Smooth muscle cell of the brain vasculature (primary cell): Measurements from ENCODE around the gene BCAP31.
"Not testable (repeated sequence)": the region's sequence is repeated elsewhere in the genome, so short reads cannot be mapped to it uniquely, and the experiment has no call there.

Source experiments
- DNase-seq: peaks from one replicate; pipeline ENCODE4 v3.0.0-alpha.2; 2012; ENCODE audit warnings: low read depth, low spot score

The BCAP31 gene

DNA sequence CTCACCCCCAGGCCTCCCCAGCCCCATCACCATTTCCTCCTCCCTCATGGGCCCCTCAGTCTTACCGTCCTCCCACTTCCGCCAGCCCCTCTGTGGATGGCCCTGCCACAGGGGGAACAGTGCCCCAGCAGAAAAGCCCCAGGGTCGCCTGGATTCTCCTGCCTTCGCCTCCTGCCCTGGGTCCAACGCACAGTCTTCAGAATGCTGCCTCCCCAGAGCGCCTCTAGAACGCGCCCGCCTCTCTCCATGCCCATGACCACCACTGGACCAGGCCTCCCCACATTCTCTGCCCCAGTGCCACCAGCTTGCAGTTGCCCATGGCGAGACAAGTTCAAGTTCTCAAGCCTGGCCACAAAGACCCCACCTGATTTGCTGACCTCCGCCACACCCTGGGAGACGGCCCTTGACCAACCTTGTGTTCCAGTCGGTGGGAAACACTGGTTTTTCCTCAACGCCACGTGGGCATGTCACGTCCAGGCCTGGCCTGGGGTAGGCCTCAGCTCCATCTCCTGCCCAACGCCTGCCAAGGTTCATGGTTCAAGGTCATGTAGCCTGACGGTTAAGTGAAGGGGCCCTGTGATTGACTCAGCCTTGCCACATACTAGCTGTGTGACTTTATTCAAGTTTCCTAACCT is 39.2 kb upstream of the BCAP31 start:
- DNase-seq, result no peak

DNA sequence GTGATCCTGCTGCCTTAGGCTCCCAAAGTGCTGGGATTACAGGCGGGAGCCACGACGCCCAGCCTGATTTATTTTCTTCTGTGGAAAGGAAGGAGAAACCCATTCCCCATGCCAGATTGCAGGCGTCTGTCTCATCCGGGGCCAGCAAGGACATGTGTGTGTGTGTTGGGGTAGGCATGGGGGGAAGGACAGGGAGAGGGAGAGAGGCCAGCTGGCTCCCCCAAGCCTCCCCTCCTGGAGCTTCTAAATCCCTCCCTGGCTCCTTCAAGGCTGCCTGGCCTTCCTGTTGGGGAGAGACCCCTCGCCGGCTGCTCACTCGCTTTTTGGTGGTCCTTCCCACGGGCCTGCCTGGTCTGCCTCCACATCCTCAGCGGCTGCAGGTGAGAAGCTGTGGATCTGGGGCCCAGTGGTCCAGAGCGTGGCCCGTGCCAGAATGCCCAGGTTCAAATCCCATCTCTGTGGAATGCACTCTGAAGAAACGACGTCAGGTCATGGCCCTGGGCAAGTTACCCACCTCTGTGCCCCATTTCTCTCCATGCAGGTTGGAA is 38.5 kb upstream of the BCAP31 start:
- DNase-seq, result no peak

DNA sequence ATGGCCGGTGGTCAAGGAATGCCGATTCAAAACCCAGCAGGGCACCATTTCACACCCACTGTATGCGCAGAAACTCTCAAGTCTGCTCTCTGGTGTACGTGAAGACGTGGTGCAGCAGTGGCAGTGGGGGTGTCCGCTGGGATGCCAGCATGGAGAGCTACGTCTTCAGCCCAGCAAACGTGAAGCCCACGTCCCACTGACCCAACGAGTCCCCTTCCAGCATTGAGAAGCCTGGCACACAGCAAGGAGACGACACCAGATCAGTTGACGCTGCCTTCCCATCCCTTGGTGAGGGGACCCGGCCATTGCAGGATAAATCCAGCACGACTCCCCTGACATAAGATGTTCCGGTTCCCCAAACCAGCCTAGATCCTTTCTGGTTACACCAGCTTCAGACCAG is 37.7 kb upstream of the BCAP31 start:
- DNase-seq, result no peak

DNA sequence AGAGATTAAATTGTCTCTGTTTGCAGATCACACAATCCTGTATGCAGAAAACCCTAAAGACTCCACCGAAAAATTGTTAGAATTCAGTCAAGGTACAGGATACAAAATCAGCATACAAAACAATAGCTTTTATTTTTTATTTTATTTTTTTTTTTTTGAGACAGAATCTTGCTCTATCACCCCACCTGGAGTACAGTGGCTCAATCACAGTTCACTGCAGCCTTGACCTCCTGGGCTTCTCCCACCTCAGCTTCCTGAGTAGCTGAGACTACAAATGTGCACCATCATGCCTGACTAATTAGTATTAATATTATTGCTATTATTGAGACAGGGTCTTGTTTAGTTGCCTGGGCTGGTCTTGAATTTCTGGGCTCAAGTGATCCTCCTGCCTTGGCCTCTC is 30.9 kb upstream of the BCAP31 start:
- DNase-seq, result no peak

DNA sequence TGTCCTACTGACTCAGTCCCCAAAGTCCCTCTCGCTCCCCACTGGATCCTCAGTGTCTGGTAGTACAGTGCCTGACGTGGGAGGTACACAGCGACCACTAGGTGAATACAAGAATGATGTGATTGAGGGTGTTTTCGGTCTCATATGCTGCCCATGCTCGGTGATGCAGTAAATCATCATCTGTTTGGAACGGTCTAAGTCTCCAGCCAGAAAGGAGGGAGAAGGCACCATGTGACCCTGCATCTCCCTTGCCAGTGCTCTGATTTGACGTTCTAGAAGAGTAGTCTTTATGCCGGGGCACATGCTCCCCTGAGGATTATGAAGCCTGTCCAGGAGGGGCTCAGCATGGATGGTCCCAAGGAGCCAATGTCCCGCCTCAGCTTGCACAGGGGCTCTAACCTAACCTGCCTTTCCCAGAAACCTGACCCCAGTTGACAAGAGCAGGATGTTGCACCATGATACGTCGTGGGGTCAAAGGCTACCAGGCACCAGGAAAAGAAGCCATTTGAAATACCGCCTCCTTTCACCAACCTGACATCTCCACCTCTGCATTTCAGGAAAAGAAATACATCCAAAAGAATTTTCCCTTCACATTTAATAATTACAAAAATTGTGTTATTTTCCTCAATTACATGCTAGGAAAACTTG is 26.1 kb upstream of the BCAP31 start:
- DNase-seq, result no peak

DNA sequence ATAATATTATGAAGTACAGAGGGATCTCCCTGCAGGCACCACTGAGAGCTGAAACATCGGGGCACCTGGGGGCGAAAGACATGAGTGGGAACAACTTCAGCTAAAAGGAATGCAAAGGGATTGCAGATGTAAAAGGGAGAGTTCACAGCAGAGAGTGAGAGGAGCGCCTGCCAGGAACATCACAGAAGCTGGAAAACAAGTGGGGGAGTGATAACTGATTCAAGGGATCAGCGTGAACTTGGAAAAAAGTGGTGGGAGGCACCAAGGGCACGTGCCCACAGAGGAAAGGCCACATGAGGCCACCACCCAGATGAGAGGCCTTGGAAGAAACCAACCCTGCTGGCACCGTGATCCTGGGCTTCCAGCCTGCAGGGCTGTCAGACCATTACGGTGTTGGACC is 24.8 kb upstream of the BCAP31 start:
- DNase-seq, result not testable (repeated sequence)

DNA sequence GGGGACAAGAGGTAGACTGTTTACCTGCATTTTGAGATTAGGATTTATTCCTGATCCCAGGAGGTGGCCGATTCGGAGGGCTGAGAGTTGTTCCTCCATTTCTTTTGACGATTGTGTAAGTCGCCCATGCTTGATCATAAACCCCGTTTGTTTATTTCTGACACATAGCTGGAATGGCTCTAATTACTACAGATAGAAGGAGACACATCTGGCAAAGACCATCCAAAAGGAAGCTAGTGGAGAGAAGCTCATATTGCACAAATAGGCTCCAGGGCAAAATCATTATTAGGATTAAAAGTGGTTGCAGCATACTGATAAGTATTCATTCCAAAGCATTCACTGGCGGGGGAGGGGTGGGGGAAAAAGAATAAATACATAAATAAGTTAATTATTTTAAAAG is 22.8 kb upstream of the BCAP31 start:
- not testable (repeated sequence) for DNase-seq

DNA sequence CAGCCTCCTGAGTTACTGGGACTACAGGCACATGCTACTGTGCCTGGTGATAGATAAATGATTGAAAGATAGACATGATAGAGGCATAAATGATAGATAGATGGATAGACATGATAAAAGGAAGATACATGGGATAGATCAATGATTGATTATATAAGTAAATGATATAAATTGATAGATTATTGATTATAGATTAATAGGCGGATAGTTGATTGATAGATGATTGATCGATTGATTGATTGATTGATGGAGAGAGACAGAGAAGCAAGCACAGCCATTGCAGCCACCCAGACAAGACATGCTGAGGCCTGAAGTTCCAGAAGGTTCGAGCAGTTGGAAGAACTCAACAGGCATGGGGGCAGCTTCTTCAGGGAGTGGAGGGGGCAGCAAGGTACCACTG is 22.2 kb upstream of the BCAP31 start:
- DNase-seq, result no peak

DNA sequence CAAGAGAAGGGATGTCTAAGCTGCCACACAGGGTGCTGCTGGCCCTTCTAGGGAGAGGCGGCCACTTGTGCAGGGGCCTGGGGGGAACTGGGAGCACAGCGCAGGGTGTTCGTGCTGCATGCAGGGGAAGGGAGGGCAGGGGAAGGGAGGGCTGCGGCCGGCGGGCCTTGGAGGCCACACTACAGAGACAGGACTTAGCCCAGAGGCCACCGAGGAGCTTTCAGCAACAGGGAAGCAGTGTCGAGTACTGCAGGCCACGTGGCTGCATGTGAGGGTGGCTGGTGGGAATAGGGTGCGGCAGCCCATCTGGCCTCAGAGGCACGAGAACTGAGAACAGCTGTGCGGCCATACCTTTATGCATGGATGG is 20.9 kb upstream of the BCAP31 start:
- not testable (repeated sequence) for DNase-seq

DNA sequence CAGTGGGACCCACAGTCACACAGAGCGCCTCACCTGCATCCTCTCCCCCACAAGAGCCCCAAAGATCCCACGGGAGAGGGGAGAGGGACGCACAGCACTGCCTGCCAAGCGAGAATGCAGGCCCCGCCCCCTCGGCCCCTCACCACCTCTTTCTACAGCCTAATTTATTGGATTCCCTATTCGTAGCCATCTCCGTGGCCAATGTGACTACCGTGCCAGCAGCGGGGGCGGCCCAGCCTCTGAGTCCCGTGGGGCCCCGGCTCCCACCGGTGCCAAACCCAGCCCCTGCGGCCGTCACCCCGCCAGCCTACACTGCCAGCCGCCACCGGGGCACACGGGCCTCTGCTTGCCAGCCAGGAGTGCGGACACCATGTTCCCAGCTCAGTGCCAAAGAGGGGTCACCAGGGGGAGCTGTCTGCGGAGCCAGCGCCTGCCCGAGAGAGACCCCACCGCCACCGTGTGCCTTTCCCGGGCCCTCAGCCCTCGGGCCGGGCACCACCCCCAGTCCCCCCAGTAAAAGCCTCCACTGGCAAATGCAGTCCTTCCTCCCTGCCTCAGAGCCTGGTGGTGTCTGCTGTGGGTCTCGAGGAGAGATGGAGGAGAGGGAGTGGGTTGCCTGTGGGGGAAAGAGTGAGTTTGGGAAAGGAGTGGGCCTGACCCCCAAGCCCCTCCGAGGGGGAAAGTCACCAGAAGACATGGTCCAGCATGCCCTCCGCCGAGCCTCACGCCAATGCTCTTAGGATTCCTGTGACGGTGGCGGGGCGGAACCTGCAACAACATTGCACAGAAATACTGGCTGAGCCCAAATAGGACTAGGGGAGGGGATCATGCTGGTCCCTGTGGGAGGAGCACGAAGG is 20.3 kb upstream of the BCAP31 start:
- no peak for DNase-seq

DNA sequence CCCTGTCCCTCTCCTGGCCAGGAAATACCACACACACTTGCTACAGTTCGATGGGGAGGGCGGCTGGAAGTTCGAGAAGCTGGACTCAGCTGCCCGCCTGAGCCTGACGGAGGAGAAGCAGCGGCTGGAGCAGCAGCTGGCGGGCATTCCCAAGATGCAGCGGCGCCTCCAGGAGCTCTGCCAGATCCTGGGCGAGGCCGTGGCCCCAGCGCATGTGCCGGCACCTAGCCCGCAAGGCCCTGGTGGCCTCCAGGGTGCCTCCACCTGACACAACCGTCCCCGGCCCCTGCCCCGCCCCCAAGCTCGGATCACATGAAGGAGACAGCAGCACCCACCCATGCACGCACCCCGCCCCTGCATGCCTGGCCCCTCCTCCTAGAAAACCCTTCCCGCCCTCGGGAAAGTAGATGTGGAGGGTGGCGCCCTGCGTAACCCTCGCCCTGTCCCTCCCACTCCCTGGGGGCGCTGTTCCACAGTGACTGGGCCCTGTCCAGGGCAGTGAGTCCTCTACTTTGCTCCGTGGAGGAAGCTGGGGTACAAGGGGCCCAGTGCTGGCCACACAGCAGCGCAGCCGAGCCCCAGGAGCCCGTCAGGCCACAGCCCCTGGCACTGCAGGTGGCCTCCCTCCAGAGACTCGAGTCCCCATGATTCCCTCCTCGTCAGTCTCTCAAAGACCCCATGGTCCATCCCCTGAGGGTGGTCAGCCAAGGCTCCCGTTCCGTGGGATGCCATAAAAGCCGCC is 19.5 kb upstream of the BCAP31 start:
- DNase-seq, result not testable (repeated sequence)

DNA sequence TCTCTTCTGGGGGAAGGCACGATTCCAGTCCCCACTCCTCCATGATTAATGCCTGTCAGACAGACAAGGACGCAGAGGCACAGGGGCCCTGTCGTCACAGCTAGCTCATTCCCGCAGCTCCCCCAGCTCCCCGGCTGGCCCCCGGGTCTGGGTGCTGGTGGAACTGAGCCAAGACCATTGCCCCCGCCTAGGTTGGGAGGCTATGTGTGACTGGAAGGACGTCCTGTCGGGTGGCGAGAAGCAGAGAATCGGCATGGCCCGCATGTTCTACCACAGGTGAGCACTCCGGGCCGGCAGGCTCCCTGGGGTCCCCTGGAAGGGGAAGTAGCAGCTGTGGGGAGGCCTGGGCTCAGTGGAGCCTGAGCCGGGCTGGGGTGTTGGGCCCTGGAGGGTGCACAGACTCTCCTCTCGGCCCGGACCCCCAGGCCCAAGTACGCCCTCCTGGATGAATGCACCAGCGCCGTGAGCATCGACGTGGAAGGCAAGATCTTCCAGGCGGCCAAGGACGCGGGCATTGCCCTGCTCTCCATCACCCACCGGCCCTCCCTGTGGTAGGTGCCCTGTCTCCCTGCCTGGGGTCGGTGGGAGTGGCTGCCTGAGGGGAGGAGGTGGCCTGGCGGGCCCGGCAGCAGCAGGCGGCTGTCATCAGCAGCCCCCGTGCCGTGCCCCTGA is 18.7 kb upstream of the BCAP31 start:
- not testable (repeated sequence) for DNase-seq

DNA sequence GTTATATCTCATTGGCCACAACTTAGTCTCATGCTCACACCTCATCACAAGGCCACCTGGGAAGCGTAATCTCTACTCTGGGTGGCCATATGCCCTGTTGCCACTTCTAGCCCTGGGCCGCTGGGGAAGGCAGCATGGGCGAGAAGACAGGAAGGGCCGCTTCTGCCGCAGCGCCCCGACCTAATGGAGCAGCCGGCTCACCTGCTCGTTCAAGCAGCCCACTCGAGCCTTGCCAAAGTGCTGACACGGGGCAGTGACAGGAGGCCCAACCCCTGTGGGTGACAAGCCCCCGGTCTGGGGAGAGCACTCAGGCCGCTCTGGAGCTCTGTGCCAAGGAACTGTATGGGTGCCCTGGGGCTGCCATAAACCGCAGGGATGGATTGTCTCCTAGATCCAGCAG is 17.9 kb upstream of the BCAP31 start:
- DNase-seq, result not testable (repeated sequence)

DNA sequence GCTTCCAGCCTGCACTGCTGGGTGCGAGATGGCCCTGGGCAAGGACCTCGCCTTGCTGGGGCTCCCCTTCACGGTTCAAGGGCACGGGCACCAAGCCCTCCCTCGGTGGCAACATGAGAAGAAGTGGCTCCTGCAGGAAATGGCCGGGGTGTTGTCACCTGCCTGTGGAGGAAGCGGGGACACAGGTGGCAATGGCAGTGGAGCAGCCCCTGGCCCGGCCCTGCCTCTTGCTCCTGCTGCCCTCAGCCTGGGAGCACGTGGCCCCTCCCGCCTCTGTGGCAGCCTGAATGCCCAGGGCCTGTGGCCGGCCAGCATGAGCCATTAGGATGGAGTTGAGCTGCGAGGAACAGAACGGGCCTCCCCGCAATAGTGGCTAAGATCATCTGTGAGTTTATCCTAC is 17.3 kb upstream of the BCAP31 start:
- DNase-seq, result no peak

DNA sequence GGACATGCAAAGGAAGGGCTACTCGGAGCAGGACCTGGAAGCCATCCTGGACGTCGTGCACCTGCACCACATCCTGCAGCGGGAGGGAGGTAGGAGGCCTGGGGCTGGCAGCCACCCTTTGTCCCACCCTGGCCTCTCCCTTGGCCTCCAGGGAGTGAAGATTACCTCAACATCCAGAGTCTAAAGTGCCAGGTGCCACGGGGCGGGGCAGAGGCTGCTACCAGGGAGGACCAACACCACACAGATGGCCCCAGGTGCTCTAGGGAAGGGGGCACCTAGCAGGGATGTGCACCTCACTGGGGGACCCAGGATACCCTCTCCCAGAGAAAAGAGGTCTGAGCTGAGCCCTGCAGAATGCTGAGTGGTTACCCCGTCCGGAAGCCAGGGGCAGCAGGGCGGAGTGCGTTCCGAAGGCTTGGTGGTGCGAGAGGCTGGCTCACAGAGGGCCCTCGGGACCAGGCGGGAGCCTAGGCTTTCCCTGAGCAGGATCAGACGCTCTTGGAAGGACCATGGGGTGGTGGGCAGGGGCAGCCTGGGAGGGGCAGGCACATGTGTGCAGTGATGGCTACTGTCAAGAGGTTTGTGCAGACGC is 16.5 kb upstream of the BCAP31 start:
- DNase-seq, result no peak

DNA sequence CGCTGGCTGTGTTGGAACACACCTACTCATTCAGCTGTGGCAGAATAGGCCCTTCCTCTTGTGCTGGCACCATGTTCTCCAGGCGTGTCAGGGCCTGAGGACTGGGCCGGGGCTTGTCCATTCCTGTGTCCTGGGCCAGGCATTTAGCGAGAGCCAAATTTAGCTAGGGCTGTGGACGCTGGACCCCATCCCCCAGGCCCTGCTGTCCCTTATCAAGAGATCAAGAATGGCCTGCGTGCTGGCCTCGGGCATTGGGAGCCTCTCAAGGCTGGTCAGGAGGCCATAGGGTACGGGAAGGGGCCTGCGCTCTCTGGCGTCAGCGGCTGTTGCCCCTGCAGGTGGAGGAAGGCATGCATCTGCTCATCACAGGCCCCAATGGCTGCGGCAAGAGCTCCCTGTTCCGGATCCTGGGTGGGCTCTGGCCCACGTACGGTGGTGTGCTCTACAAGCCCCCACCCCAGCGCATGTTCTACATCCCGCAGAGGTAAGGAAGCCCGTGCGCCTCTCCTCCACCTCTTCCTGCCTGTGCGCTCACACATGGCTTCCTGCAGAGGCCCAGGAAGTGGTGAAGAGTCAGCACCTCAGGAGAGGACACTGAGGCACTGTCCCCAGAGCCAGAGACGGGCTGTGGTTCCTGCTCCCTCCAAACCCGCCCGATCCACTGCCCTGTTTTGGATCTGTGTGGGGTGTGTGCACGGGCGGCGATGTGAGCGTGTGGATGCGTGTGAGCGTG is 15.7 kb upstream of the BCAP31 start:
- DNase-seq, result no peak

DNA sequence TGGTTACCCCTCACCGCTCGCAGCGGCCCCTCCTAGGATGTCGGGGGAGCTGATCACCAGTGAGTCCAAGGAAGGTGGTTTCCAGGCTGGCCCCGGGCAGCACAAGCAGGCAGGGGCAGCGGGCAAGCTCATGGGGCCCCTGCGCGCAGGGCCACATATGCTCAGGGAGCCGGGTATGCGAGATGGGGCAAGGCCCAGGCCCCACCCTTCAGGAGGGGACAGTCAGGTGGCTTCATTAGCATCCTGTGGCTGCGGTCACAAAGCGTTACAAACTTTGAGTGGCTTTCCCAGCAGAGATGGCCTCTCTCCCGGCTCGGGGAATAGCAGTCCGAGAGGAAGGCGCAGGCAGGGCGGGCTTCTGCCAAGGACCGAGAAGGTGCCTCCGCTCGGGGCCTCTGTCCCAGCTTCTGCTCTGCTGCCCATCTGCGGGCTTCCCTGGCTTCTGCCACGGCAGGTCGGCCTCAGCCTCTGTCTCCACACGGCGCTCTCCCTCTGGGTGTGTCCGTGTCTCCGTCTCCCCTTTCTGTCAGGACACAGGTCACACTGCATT is 13.9 kb upstream of the BCAP31 start:
- no peak for DNase-seq

DNA sequence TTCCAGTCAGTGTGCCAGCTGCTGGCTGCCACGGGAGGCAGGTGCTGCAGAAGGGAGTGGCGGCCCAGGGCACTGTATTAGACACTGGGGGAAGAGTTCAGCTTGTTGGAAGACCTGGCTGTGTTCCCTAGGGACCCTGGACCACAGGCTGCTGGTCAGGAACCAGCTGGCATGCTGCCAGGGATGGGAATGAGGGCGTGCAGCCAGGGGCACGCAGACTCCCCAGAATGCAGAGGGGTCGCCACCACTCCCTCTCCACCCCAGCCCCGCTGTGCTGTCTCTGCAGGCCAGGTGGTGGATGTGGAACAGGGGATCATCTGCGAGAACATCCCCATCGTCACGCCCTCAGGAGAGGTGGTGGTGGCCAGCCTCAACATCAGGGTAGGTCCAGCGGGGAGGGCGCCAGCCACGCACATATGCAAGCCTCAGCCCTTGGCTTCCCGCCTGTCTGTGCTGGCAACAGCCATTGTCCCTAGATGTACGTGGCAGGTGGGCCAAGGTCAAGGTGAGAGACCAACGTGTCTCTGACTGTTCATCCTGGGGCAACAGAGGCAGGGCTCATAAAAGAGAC is 12.8 kb upstream of the BCAP31 start:
- DNase-seq, result no peak

DNA sequence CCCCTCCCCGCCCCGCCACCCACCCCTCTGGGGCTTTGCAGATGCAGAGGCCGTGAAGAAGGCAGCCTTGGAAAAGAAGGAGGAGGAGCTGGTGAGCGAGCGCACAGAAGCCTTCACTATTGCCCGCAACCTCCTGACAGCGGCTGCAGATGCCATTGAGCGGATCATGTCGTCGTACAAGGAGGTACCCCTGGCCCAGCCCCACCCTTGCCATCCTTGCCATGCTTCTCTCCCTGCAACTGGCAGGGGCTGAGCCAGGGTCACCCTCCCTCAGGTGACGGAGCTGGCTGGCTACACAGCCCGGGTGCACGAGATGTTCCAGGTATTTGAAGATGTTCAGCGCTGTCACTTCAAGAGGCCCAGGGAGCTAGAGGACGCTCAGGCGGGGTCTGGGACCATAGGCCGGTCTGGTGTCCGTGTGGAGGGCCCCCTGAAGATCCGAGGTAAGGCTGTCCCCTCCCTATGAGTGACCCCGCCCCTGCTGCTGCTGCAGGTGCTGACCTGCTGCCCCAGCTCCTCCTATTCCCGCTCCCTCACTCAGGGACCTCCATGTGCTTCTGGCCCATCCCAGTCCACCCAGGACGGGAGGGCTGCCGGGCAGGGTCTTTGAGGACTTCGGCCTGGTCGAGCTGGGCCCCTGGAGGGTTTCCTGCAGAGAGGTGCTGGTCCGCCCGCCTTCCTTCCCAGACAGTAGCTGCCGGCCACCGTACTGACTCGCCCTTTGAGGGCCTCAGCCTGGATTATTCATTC is 12.1 kb upstream of the BCAP31 start:
- no peak for DNase-seq
